Neural cell (in vitro differentiated cells): ENCODE measurements around the gene ULBP2.

ENCODE experiments used
- CTCF ChIP-seq: fragments of 450-650 bp; IDR thresholded peaks from 2 replicates; pipeline ENCODE4 v1.5.1; 2014; ENCODE audit warnings: antibody characterized with exemption, mild to moderate bottlenecking, moderate library complexity; ENCODE audit not compliant: poor library complexity, severe bottlenecking
- EP300 ChIP-seq: fragments of 450-650 bp; conservative IDR thresholded peaks from 2 replicates; pipeline ENCODE4 v1.6.1; 2014; ENCODE audit warnings: antibody characterized with exemption, mild to moderate bottlenecking, moderate library complexity; ENCODE audit not compliant: poor library complexity, severe bottlenecking
- EZH2 ChIP-seq: fragments of 200-600, 300-800 bp; shearing (Covaris generic), sonication (generic); IDR thresholded peaks from 2 replicates; pipeline ENCODE4 v1.6.1; 2014; ENCODE audit warnings: antibody characterized with exemption, low read length, borderline replicate concordance, mild to moderate bottlenecking; ENCODE audit not compliant: insufficient read depth, poor library complexity, severe bottlenecking
- MXI1 ChIP-seq: fragments of 450-650 bp; conservative IDR thresholded peaks from 2 replicates; pipeline ENCODE4 v1.6.1; 2014; ENCODE audit warnings: antibody characterized with exemption, mild to moderate bottlenecking; ENCODE audit not compliant: poor library complexity, severe bottlenecking
- POLR2AphosphoS5 ChIP-seq: IDR thresholded peaks from 2 replicates; pipeline ENCODE4 v1.6.1; 2012
- RAD21 ChIP-seq: fragments of 450-650 bp; conservative IDR thresholded peaks from 2 replicates; pipeline ENCODE4 v1.6.1; 2014; ENCODE audit warnings: antibody characterized with exemption, mild to moderate bottlenecking, moderate library complexity
- REST ChIP-seq: IDR thresholded peaks from 2 replicates; pipeline ENCODE4 v1.6.1; 2012; ENCODE audit warnings: borderline replicate concordance
- SMC3 ChIP-seq: fragments of 450-650 bp; conservative IDR thresholded peaks from 2 replicates; pipeline ENCODE4 v1.6.1; 2014; ENCODE audit warnings: antibody characterized with exemption, mild to moderate bottlenecking, moderate library complexity; ENCODE audit not compliant: poor library complexity
- TAF1 ChIP-seq: IDR thresholded peaks from 2 replicates; pipeline ENCODE4 v1.6.1; 2012; ENCODE audit warnings: low read depth

- TF ChIP-seq CTCF (no peak), POLR2AphosphoS5 (no peak), EZH2 (no peak), TAF1 (no peak), RAD21 (no peak), EP300 (no peak), SMC3 (no peak), REST (no peak), MXI1 (no peak)
Observed at GRCh38 chr6:149935668-149936067, 6.1 kb upstream of the ULBP2 start.
